HCT116 (cell line): ENCODE measurements around the gene STK38L. TPM values are rescaled to one million over a fixed set of nuclear protein-coding genes. Genes with fewer than 3 reads are reported as not detected.

Experiments
- ATAC-seq: fragments of 200-7000 bp; cut with Tn5 transposase; 2 replicates; pipeline ENCODE4 v1.9.1; 2020; ENCODE audit warnings: mild to moderate bottlenecking, moderate library complexity
- BruUV-seq: library from RNA; stranded (reverse); fragments of 400-500 nt; replicated peaks from 2 replicates; lab custom pipeline; 2021; lab: Mats Ljungman, UMichigan
- CTCF ChIA-PET: fragments of 300-600 bp; sonication (Branson Sonifier 250); formaldehyde crosslinking; loops from one replicate; lab custom pipeline; 2021; ENCODE audit warnings: antibody characterized with exemption; lab: Charles Lee
- POLR2A ChIA-PET: fragments of 300-600, 350-600 bp; sonication (Branson Sonifier 250); formaldehyde crosslinking; loops from one replicate; lab custom pipeline; 2021; ENCODE audit warnings: antibody characterized with exemption; lab: Charles Lee
- RAD21 ChIA-PET, 2 experiments: fragments of 300-600 bp; sonication (Branson Sonifier 250); formaldehyde crosslinking; loops; one replicate each; lab custom pipeline; 2023; ENCODE audit warnings: low total read pairs in 2 of 2; ENCODE audit not compliant: uncharacterized antibody in 2 of 2, unreplicated experiment in 2 of 2, low non-redundant PET in 1 of 2; lab: Charles Lee
- DNase-seq: peaks from one replicate; pipeline ENCODE4 v3.0.0-alpha.2; 2010; ENCODE audit warnings: low read depth, low spot score
- H2AFZ ChIP-seq: fragments of 200-600 bp; shearing (Covaris generic), sonication (generic); 2 replicates; pipeline ENCODE4 v1.6.1; 2017; ENCODE audit warnings: low read depth, mixed run types, mixed read lengths, antibody characterized with exemption, low read length; ENCODE audit not compliant: poor library complexity, severe bottlenecking
- H3K27ac ChIP-seq: 2 replicates; pipeline ENCODE4 v1.5.1; 2012; ENCODE audit warnings: low read depth, low read length
- H3K27me3 ChIP-seq: fragments of 200-600 bp; sonication (generic); 2 replicates; pipeline ENCODE4 v1.6.1; 2016; ENCODE audit warnings: mixed run types, low read length, mixed read lengths; ENCODE audit not compliant: insufficient read depth
- H3K36me3 ChIP-seq, 2 experiments: fragments of 200-500 bp in 1 of 2; fragments of 200-600 bp in 1 of 2; sonication (Bioruptor generic) in 1 of 2; sonication (generic) in 1 of 2; 2 replicates each; pipeline versions ENCODE4 v1.5.1 to v1.6.1; 2014 to 2016; ENCODE audit warnings: low read length in 2 of 2, inconsistent platforms in 1 of 2, mixed read lengths in 1 of 2, mixed run types in 1 of 2; ENCODE audit not compliant: insufficient read depth in 2 of 2, control insufficient read depth in 1 of 2
- H3K4me1 ChIP-seq, 2 experiments: fragments of 200-600 bp in 1 of 2; sonication (generic) in 1 of 2; 2 replicates each; pipeline versions ENCODE4 v1.5.1 to v1.6.1; 2012 to 2017; ENCODE audit warnings: low read length in 2 of 2, inconsistent platforms in 1 of 2, mild to moderate bottlenecking in 1 of 2, mixed read lengths in 1 of 2, mixed run types in 1 of 2, moderate library complexity in 1 of 2; ENCODE audit not compliant: insufficient read depth in 2 of 2, control insufficient read depth in 1 of 2
- H3K4me2 ChIP-seq: fragments of 200-600 bp; sonication (generic); 2 replicates; pipeline ENCODE4 v1.6.1; 2017; ENCODE audit warnings: mixed run types, low read length, mixed read lengths
- H3K4me3 ChIP-seq, 2 experiments: fragments of 200-600 bp in 1 of 2; sonication (generic) in 1 of 2; replicated peaks in 1 of 2; 2 replicates each; pipeline ENCODE4 v1.5.1; 2011 to 2016; ENCODE audit warnings: low read length in 2 of 2, control low read depth in 1 of 2, low read depth in 1 of 2, mild to moderate bottlenecking in 1 of 2, mixed read lengths in 1 of 2, mixed run types in 1 of 2
- H3K79me2 ChIP-seq: fragments of 200-600 bp; sonication (generic); 2 replicates; pipeline ENCODE4 v1.6.1; 2017; ENCODE audit warnings: mild to moderate bottlenecking, mixed run types, low read length, moderate library complexity, mixed read lengths; ENCODE audit not compliant: insufficient read depth
- H3K9ac ChIP-seq: fragments of 200-600 bp; sonication (generic); 2 replicates; pipeline ENCODE4 v1.6.1; 2016; ENCODE audit warnings: low read length, mixed read lengths
- H3K9me2 ChIP-seq: fragments of 200-600 bp; sonication (generic), shearing (Covaris generic); 2 replicates; pipeline ENCODE4 v1.6.1; 2017; ENCODE audit warnings: mixed run types, mild to moderate bottlenecking, moderate library complexity; ENCODE audit not compliant: insufficient read depth
- H3K9me3 ChIP-seq, 2 experiments: fragments of 200-500 bp in 1 of 2; fragments of 200-600 bp in 1 of 2; sonication (Bioruptor generic) in 1 of 2; sonication (generic) in 1 of 2; 2 replicates each; pipeline ENCODE4 v1.6.1; 2014 to 2017; ENCODE audit warnings: low read length in 2 of 2, mixed read lengths in 2 of 2, inconsistent platforms in 1 of 2, low read depth in 1 of 2, mild to moderate bottlenecking in 1 of 2, mixed run types in 1 of 2, moderate library complexity in 1 of 2; ENCODE audit not compliant: control insufficient read depth in 1 of 2, insufficient read depth in 1 of 2
- H4K20me1 ChIP-seq: fragments of 200-600 bp; sonication (generic), shearing (Covaris generic); 2 replicates; pipeline ENCODE4 v1.6.1; 2017; ENCODE audit warnings: mixed run types, mild to moderate bottlenecking, moderate library complexity; ENCODE audit not compliant: insufficient read depth
- ATF3 ChIP-seq: IDR thresholded peaks from 2 replicates; pipeline ENCODE4 v1.6.1; 2012
- CTCF ChIP-seq, 3 experiments: fragments of 200-600 bp in 1 of 3; sonication (generic) in 1 of 3; IDR thresholded peaks in 2 of 3; conservative IDR thresholded peaks in 1 of 3; 2 replicates each; pipeline ENCODE4 v1.5.1; 2012 to 2017; ENCODE audit warnings: low read depth in 2 of 3, low read length in 2 of 3, antibody characterized with exemption in 1 of 3, borderline replicate concordance in 1 of 3, control low read depth in 1 of 3, mild to moderate bottlenecking in 1 of 3, mixed read lengths in 1 of 3, mixed run types in 1 of 3, moderate library complexity in 1 of 3; ENCODE audit not compliant: insufficient read depth in 1 of 3
- EGR1 ChIP-seq: IDR thresholded peaks from 2 replicates; pipeline ENCODE4 v1.6.1; 2012; ENCODE audit warnings: low read depth
- ELF1 ChIP-seq: IDR thresholded peaks from 2 replicates; pipeline ENCODE4 v1.6.1; 2012; ENCODE audit warnings: low read depth, borderline replicate concordance
- EZH2 ChIP-seq: fragments of 200-600 bp; sonication (generic); IDR thresholded peaks from 2 replicates; pipeline ENCODE4 v1.6.1; 2017; ENCODE audit warnings: antibody characterized with exemption, mixed run types
- EZH2phosphoT487 ChIP-seq: fragments of 200-600 bp; IDR thresholded peaks from 2 replicates; pipeline ENCODE4 v1.6.1; 2018; ENCODE audit warnings: antibody characterized with exemption, borderline replicate concordance
- FOSL1 ChIP-seq: IDR thresholded peaks from 2 replicates; pipeline ENCODE4 v1.6.1; 2012; ENCODE audit warnings: low read depth
- JUND ChIP-seq: IDR thresholded peaks from 2 replicates; pipeline ENCODE4 v1.6.1; 2012
- MAX ChIP-seq: IDR thresholded peaks from 2 replicates; pipeline ENCODE4 v1.6.1; 2012
- POLR2AphosphoS5 ChIP-seq: IDR thresholded peaks from 2 replicates; pipeline ENCODE4 v1.6.1; 2011; ENCODE audit warnings: mild to moderate bottlenecking, low read depth, low read length, moderate library complexity
- REST ChIP-seq: IDR thresholded peaks from 2 replicates; pipeline ENCODE4 v1.6.1; 2012; ENCODE audit warnings: low read depth
- SIN3A ChIP-seq: IDR thresholded peaks from 2 replicates; pipeline ENCODE4 v1.6.1; 2012; ENCODE audit warnings: low read depth
- SP1 ChIP-seq: IDR thresholded peaks from 2 replicates; pipeline ENCODE4 v1.6.1; 2012; ENCODE audit warnings: low read depth
- TCF7L2 ChIP-seq: IDR thresholded peaks from 2 replicates; pipeline ENCODE4 v1.7.0; 2011; ENCODE audit warnings: borderline replicate concordance, inconsistent platforms; ENCODE audit not compliant: insufficient read depth, insufficient read length; ENCODE audit errors: extremely low read depth
- YY1 ChIP-seq: IDR thresholded peaks from 2 replicates; pipeline ENCODE4 v1.6.1; 2011; ENCODE audit warnings: low read length, low read depth, moderate library complexity, mild to moderate bottlenecking; ENCODE audit not compliant: insufficient replicate concordance; ENCODE audit errors: extremely low read depth
- ZBTB33 ChIP-seq: IDR thresholded peaks from 2 replicates; pipeline ENCODE4 v1.6.1; 2011; ENCODE audit warnings: mild to moderate bottlenecking, low read length, moderate library complexity; ENCODE audit not compliant: insufficient replicate concordance; ENCODE audit errors: extremely low read depth
- ZFX ChIP-seq: fragments of 450-650 bp; IDR thresholded peaks from 2 replicates; pipeline ENCODE4 v1.6.1; 2017
- ZNF274 ChIP-seq: fragments of 200-500 bp; sonication (Bioruptor generic); IDR thresholded peaks from 2 replicates; pipeline ENCODE4 v1.6.1; 2014; ENCODE audit warnings: mild to moderate bottlenecking, low read depth, low read length, inconsistent platforms
- intact Hi-C: fragments of 100-400 bp; cut with micrococcal nuclease; formaldehyde crosslinking; loops from 2 replicates; pipeline ENCODE4 v1.10.0; 2022
- total RNA-seq: library from RNA; stranded (reverse); gene quantifications from one replicate; pipeline ENCODE4 v1.2.1, GENCODE V29; 2021; ENCODE audit not compliant: unreplicated experiment

The STK38L gene
- total RNA-seq, 1 experiment from 2014 or later = 23.9 TPM

DNA sequence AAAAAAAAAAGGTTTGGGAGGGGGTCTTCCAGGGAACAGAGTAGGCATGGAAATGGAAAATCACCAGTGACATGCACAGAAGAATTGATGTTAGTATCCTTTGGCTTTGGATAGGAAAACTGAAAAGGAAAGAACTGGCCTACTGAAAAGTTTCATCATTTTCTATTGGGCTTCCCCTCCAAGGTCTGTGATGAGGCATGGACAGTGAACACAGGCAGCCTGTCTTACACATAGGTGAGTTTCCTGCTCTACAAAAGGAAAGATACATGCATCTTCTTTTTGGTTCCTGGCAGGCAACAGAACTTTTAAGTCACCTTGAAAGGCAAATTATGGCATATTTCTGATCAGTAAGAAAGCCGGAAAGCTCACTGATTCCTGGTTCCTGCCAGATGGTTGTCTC is 94.4 kb downstream of the STK38L start:
- no TSS peak for BruUV-seq
- H3K27ac ChIP-seq = no peak overlapping the region
- H3K9ac ChIP-seq = no peak overlapping the region
- H3K36me3 ChIP-seq = no peaks in the 10 kb centered on the region
- DNase-seq = no peak
- no peaks in the 10 kb centered on the region for H3K9me2 ChIP-seq
- ChIA-PET RAD21 (no interaction called here), CTCF (no interaction called here), POLR2A (no interaction called here)
- H3K27me3 ChIP-seq = no peaks in the 10 kb centered on the region
- no peak overlapping the region for H3K4me3 ChIP-seq
- H3K4me2 ChIP-seq = no peak overlapping the region
- no peak overlapping the region for H2AFZ ChIP-seq
- ATAC-seq = no peak
- TF ChIP-seq FOSL1 = no peak
- no peak for TF ChIP-seq CTCF (IDR thresholded peaks at IDR 0.05 in 2 of 3, conservative IDR thresholded peaks at IDR 0.05 in 1 of 3; ENCODE audit: borderline replicate concordance in 1 of 3, insufficient read depth in 1 of 3, low read depth in 2 of 3, low read length in 2 of 3)
- no peak for TF ChIP-seq TCF7L2
- TF ChIP-seq REST = no peak
- TF ChIP-seq SP1 = no peak
- TF ChIP-seq POLR2AphosphoS5 = no peak
- TF ChIP-seq YY1 = no peak
- no peak for TF ChIP-seq MAX
- no peak for TF ChIP-seq ZFX
- TF ChIP-seq JUND = no peak
- TF ChIP-seq EGR1 = no peak
- TF ChIP-seq ELF1 = no peak
- no peak for TF ChIP-seq ZBTB33
- no peak for TF ChIP-seq SIN3A
- no peak for TF ChIP-seq EZH2phosphoT487
- no peak for TF ChIP-seq EZH2
- no peak for TF ChIP-seq ZNF274
- no peak for TF ChIP-seq ATF3
- intact Hi-C loops = no loop called here
- H3K9me3 ChIP-seq = no peaks in the 10 kb centered on the region
- peaks cover 36% of the 10 kb centered on the region for H3K79me2 ChIP-seq
- no peaks in the 10 kb centered on the region for H4K20me1 ChIP-seq
- peaks cover 5 to 20% of the 10 kb centered on the region in 2 experiments; a peak in 3 of 4 replicates for H3K4me1 ChIP-seq
